ENCODE data around the gene VAV2. TPM values are rescaled to one million over a fixed set of nuclear protein-coding genes. Genes with fewer than 3 reads are reported as not detected.

VAV2 gene
- total and polyA plus RNA-seq, 9 of the 15 experiments (the other 6 are each of a cell fraction or from before 2014, with no cell fraction given): 0.01 to 2.7 (median 1.0) TPM; not detected in 1

GRCh38 chr9:134014946-134015345 lies 22.8 kb upstream of the VAV2 start:
- Histone ChIP-seq H3K27ac (ENCODE audit: extremely low read depth, low read depth, low read length) (no peak overlapping the region), H3K4me1 (replicated peaks in 1 of 2; ENCODE audit: control insufficient read depth in 2 of 2, insufficient read depth in 2 of 2, low read length in 2 of 2) (peaks cover 0 to 3% of the 10 kb centered on the region in 2 experiments; a peak in 1 of 5 replicates), H3K4me3 (no peak overlapping the region), H3K9me3 (replicated peaks; ENCODE audit: control insufficient read depth, insufficient read depth, low read depth, low read length) (peaks cover 3% of the 10 kb centered on the region; the same call in 1 of the 2 replicates), H3K79me2 (ENCODE audit: control insufficient read depth, insufficient read depth, low read length) (no peaks in the 10 kb centered on the region), H3K36me3 (ENCODE audit: control insufficient read depth, insufficient read depth, low read length) (no peaks in the 10 kb centered on the region), H2AFZ (ENCODE audit: low read depth, low read length) (no peak overlapping the region), H3K27me3 (ENCODE audit: control insufficient read depth in 2 of 2, insufficient read depth in 2 of 2, low read length in 2 of 2) (peaks cover 3 to 9% of the 10 kb centered on the region in 2 experiments; a peak in 3 of 5 replicates), H4K20me1 (replicated peaks; ENCODE audit: control insufficient read depth, insufficient read depth, low read length) (no peaks in the 10 kb centered on the region), H3K9me1 (ENCODE audit: control insufficient read depth, insufficient read depth, low read length) (no peaks in the 10 kb centered on the region), H3K9ac (ENCODE audit: insufficient read depth in 1 of 2, low read depth in 2 of 2, low read length in 2 of 2) (no peak overlapping the region), H3K4me2 (ENCODE audit: insufficient read depth, low read length) (no peak overlapping the region)
- no TSS peak for BruUV-seq (replicated peaks)
- ATAC-seq: no peak
- no peak for DNase-seq (ENCODE audit: extremely low read depth in 1 of 4, low spot score in 3 of 4)
- TF ChIP-seq ZNF436 (CRISPR knock-in tag; IDR thresholded peaks at IDR 0.05): no peak
- TF ChIP-seq PML (IDR thresholded peaks at IDR 0.05; ENCODE audit: low read length): no peak
- TF ChIP-seq ZC3H4 (CRISPR knock-in tag; IDR thresholded peaks at IDR 0.05; ENCODE audit: borderline replicate concordance): no peak
- no peak for TF ChIP-seq PRDM10 (IDR thresholded peaks at IDR 0.05; ENCODE audit: partially characterized antibody)
- TF ChIP-seq DDX20 (tag; IDR thresholded peaks at IDR 0.05; ENCODE audit: low read depth): no peak
- no peak for TF ChIP-seq FOS (IDR thresholded peaks at IDR 0.05; ENCODE audit: extremely low read depth, insufficient read length)
- TF ChIP-seq THRAP3 (IDR thresholded peaks at IDR 0.05; ENCODE audit: borderline replicate concordance): no peak
- no peak for TF ChIP-seq TAF15 (IDR thresholded peaks at IDR 0.05; ENCODE audit: low read depth, low read length)
- no peak for TF ChIP-seq RBM22 (IDR thresholded peaks at IDR 0.05; ENCODE audit: low read depth, low read length, poor library complexity, severe bottlenecking)
- TF ChIP-seq PTTG1 (tag; IDR thresholded peaks at IDR 0.05; ENCODE audit: low read depth): no peak
- TF ChIP-seq FOXP1 (CRISPR knock-in tag; IDR thresholded peaks at IDR 0.05): no peak
- TF ChIP-seq ZNF76 (CRISPR knock-in tag; IDR thresholded peaks at IDR 0.05; ENCODE audit: borderline replicate concordance): no peak
- ChIA-PET CTCF (ENCODE audit: low intra/inter-chr PET ratio) (no interaction called here), POLR2A (no interaction called here)
- in situ Hi-C loops (cut with MboI): no loop called here
- 0% methylated on average over 2 of the region's 2 CpGs for WGBS (ENCODE audit: insufficient coverage, low coverage, missing lambda C conversion rate)
- intact Hi-C loops (cut with micrococcal nuclease): no loop called here
- FAIRE-seq: no peak

Data from K562 (cell line).